Gastroesophageal sphincter (tissue), 3 donors: ENCODE measurements around the gene SZT2.

Source experiments
- EP300 ChIP-seq: sonication (generic); formaldehyde crosslinking; IDR thresholded peaks from one replicate; pipeline ENCODE4 v1.6.1; 2017; ENCODE audit warnings: antibody characterized with exemption, mild to moderate bottlenecking
- POLR2A ChIP-seq, 2 donors: fragments of 450-650 bp; IDR thresholded peaks; one replicate each; pipeline ENCODE4 v1.6.1; 2017; ENCODE audit warnings: antibody characterized with exemption in 2 of 2, mild to moderate bottlenecking in 2 of 2, moderate library complexity in 1 of 2
- POLR2AphosphoS5 ChIP-seq: sonication (generic); formaldehyde crosslinking; IDR thresholded peaks from one replicate; pipeline ENCODE4 v1.6.1; 2017; ENCODE audit warnings: antibody characterized with exemption
- TF ChIP-seq, protein P1 (sequence below), 4 experiments: fragments of 200-600 bp in 2 of 4; fragments of 450-650 bp in 2 of 4; sonication (generic) in 1 of 4; IDR thresholded peaks; one replicate each; pipeline ENCODE4 v1.5.1; 2017 to 2019; ENCODE audit warnings: antibody characterized with exemption in 4 of 4, mild to moderate bottlenecking in 2 of 4, moderate library complexity in 2 of 4

DNA sequence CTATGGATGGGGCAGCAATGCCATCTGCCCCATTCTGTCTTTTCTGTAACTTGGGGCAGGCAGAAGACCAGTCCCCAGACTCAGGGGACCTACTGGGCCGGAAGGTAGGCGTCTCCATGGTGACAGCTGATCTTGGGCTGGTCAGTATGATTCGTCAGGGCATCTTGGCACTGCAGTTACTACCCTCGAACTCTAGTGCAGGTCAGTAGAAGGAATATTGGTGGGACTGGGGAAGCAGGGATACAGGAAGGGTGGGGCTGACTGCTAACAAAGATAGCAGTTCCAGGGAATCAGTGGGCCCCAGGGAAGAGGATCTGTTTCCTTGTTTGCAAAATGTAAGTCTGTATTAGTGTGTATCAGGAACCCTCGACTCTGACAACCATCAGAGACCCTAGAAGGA, 26.2 kb downstream of the SZT2 start:
- TF ChIP-seq POLR2AphosphoS5: no peak
- TF ChIP-seq EP300: no peak
- TF ChIP-seq, protein P1, sequence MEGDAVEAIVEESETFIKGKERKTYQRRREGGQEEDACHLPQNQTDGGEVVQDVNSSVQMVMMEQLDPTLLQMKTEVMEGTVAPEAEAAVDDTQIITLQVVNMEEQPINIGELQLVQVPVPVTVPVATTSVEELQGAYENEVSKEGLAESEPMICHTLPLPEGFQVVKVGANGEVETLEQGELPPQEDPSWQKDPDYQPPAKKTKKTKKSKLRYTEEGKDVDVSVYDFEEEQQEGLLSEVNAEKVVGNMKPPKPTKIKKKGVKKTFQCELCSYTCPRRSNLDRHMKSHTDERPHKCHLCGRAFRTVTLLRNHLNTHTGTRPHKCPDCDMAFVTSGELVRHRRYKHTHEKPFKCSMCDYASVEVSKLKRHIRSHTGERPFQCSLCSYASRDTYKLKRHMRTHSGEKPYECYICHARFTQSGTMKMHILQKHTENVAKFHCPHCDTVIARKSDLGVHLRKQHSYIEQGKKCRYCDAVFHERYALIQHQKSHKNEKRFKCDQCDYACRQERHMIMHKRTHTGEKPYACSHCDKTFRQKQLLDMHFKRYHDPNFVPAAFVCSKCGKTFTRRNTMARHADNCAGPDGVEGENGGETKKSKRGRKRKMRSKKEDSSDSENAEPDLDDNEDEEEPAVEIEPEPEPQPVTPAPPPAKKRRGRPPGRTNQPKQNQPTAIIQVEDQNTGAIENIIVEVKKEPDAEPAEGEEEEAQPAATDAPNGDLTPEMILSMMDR (IDR thresholded peaks at IDR 0.05): no peak
- TF ChIP-seq POLR2A (IDR thresholded peaks at IDR 0.05): no peak
